Measurements from ENCODE around the gene PIAS1.
"Not testable (repeated sequence)": the region's sequence is repeated elsewhere in the genome, so short reads cannot be mapped to it uniquely, and the experiment has no call there.

PIAS1 gene

GRCh38 chr15:68234520-68234919 is 180.4 kb downstream of the PIAS1 start:
- not testable (repeated sequence) for DNase-seq (ENCODE audit: low read depth)

GRCh38 chr15:68235022-68235421 is 180.9 kb downstream of the PIAS1 start:
- DNase-seq (ENCODE audit: low read depth) = no peak

- DNase-seq (ENCODE audit: low read depth) = no peak
Observed at GRCh38 chr15:68239025-68239424, 184.9 kb downstream of the PIAS1 start.

GRCh38 chr15:68241088-68241935 is 187.2 kb downstream of the PIAS1 start:
- DNase-seq (ENCODE audit: low read depth) = no peak

Data from T follicular helper cell (primary cell).